H9 (cell line): Measurements from ENCODE around the gene CCDC141. TPM values are rescaled to one million over a fixed set of nuclear protein-coding genes. Genes with fewer than 3 reads are reported as not detected.

Source experiments
- DNase-seq: peaks from one replicate; pipeline ENCODE4 v3.0.0-alpha.2; 2017
- H2AFZ ChIP-seq: one replicate; pipeline ENCODE4 v1.6.1; 2013; ENCODE audit warnings: mild to moderate bottlenecking, low read length, control low read depth, moderate library complexity
- H2AK5ac ChIP-seq: 2 replicates; pipeline ENCODE4 v1.6.1; 2013; ENCODE audit warnings: low read length, control low read depth, mixed read lengths; ENCODE audit not compliant: insufficient read length
- H2BK120ac ChIP-seq: one replicate; pipeline ENCODE4 v1.6.1; 2013; ENCODE audit warnings: low read depth, mild to moderate bottlenecking, low read length, control low read depth, inconsistent platforms; ENCODE audit not compliant: poor library complexity, severe bottlenecking
- H2BK12ac ChIP-seq: 2 replicates; pipeline ENCODE4 v1.6.1; 2013; ENCODE audit warnings: low read length, control low read depth, mixed read lengths, low read depth; ENCODE audit not compliant: insufficient read length
- H2BK15ac ChIP-seq: 2 replicates; pipeline ENCODE4 v1.6.1; 2013; ENCODE audit warnings: low read depth, low read length, control low read depth
- H2BK20ac ChIP-seq: one replicate; pipeline ENCODE4 v1.6.1; 2013; ENCODE audit warnings: low read depth, mild to moderate bottlenecking, low read length, control low read depth, inconsistent platforms; ENCODE audit not compliant: poor library complexity, severe bottlenecking
- H2BK5ac ChIP-seq: 2 replicates; pipeline ENCODE4 v1.6.1; 2013; ENCODE audit warnings: low read length, control low read depth, mixed read lengths; ENCODE audit not compliant: insufficient read length
- H3K14ac ChIP-seq: 2 replicates; pipeline ENCODE4 v1.6.1; 2013; ENCODE audit warnings: low read length, control low read depth; ENCODE audit not compliant: insufficient read depth
- H3K18ac ChIP-seq: 2 replicates; pipeline ENCODE4 v1.6.1; 2013; ENCODE audit warnings: low read depth, mild to moderate bottlenecking, mixed read lengths, low read length, control low read depth; ENCODE audit not compliant: insufficient read length
- H3K23ac ChIP-seq: 2 replicates; pipeline ENCODE4 v1.6.1; 2013; ENCODE audit warnings: low read length, control low read depth, mixed read lengths, low read depth; ENCODE audit not compliant: insufficient read length
- H3K23me2 ChIP-seq: 2 replicates; pipeline ENCODE4 v1.6.1; 2013; ENCODE audit warnings: low read depth, mild to moderate bottlenecking, mixed read lengths, low read length, control low read depth; ENCODE audit not compliant: insufficient read length, poor library complexity, severe bottlenecking
- H3K27ac ChIP-seq: 2 replicates; pipeline ENCODE4 v1.5.1; 2013; ENCODE audit warnings: low read length, control low read depth, mixed read lengths, low read depth; ENCODE audit not compliant: insufficient read length
- H3K27me3 ChIP-seq: 2 replicates; pipeline ENCODE4 v1.6.1; 2013; ENCODE audit warnings: low read length, control low read depth, inconsistent platforms; ENCODE audit not compliant: insufficient read depth
- H3K4ac ChIP-seq: 2 replicates; pipeline ENCODE4 v1.6.1; 2013; ENCODE audit warnings: low read depth, mild to moderate bottlenecking, control low read depth, inconsistent platforms, low read length, moderate library complexity
- H3K4me1 ChIP-seq: 2 replicates; pipeline ENCODE4 v1.6.1; 2013; ENCODE audit warnings: low read length, control low read depth, inconsistent platforms; ENCODE audit not compliant: insufficient read depth
- H3K4me2 ChIP-seq: 2 replicates; pipeline ENCODE4 v1.6.1; 2013; ENCODE audit warnings: low read length, control low read depth, mixed read lengths; ENCODE audit not compliant: insufficient read length, insufficient read depth
- H3K56ac ChIP-seq: 2 replicates; pipeline ENCODE4 v1.6.1; 2013; ENCODE audit warnings: low read depth, mild to moderate bottlenecking, mixed read lengths, low read length, control low read depth; ENCODE audit not compliant: insufficient read length
- H3K79me1 ChIP-seq: 2 replicates; pipeline ENCODE4 v1.6.1; 2013; ENCODE audit warnings: low read depth, mild to moderate bottlenecking, moderate library complexity, low read length, control low read depth, inconsistent platforms; ENCODE audit not compliant: insufficient read depth, poor library complexity, severe bottlenecking
- H3K79me2 ChIP-seq: 2 replicates; pipeline ENCODE4 v1.6.1; 2013; ENCODE audit warnings: low read length, control low read depth, inconsistent platforms; ENCODE audit not compliant: insufficient read depth
- H3K9ac ChIP-seq: 2 replicates; pipeline ENCODE4 v1.6.1; 2013; ENCODE audit warnings: low read length, control low read depth, mixed read lengths; ENCODE audit not compliant: insufficient read length; ENCODE audit errors: extremely low read depth
- H3K9me3 ChIP-seq: one replicate; pipeline ENCODE4 v1.6.1; 2013; ENCODE audit warnings: low read depth, low read length, inconsistent platforms; ENCODE audit not compliant: control insufficient read depth
- H3T11ph ChIP-seq: one replicate; pipeline ENCODE4 v1.6.1; 2013; ENCODE audit warnings: mild to moderate bottlenecking, low read length, control low read depth, inconsistent platforms
- H4K20me1 ChIP-seq: one replicate; pipeline ENCODE4 v1.6.1; 2013; ENCODE audit not compliant: control insufficient read depth, insufficient read length, insufficient read depth
- H4K5ac ChIP-seq: 2 replicates; pipeline ENCODE4 v1.6.1; 2013; ENCODE audit warnings: low read depth, mild to moderate bottlenecking, mixed read lengths, low read length, control low read depth; ENCODE audit not compliant: insufficient read length
- H4K8ac ChIP-seq: replicated peaks from 2 replicates; pipeline ENCODE4 v1.6.1; 2013; ENCODE audit warnings: low read length, control low read depth, mixed read lengths, low read depth; ENCODE audit not compliant: insufficient read length
- H4K91ac ChIP-seq: 2 replicates; pipeline ENCODE4 v1.6.1; 2013; ENCODE audit warnings: low read depth, mild to moderate bottlenecking, moderate library complexity, mixed read lengths, low read length, control low read depth; ENCODE audit not compliant: insufficient read length
- H3K27ac Mint-ChIP-seq, 3 experiments: 2 replicates in 2 of 3; 3 replicates in 1 of 3; pipeline ENCODE4 v1.8.0; 2020 to 2021; ENCODE audit warnings: mixed read lengths in 3 of 3, mild to moderate bottlenecking in 1 of 3, moderate library complexity in 1 of 3
- H3K27me3 Mint-ChIP-seq: 2 replicates; pipeline ENCODE4 v1.8.0; 2021; ENCODE audit warnings: low read depth, mild to moderate bottlenecking, moderate library complexity, mixed read lengths
- H3K36me3 Mint-ChIP-seq, 3 experiments: 2 replicates in 2 of 3; 3 replicates in 1 of 3; pipeline ENCODE4 v1.8.0; 2020 to 2021; ENCODE audit warnings: low read depth in 3 of 3, mixed read lengths in 3 of 3; ENCODE audit not compliant: insufficient read depth in 1 of 3
- H3K4me1 Mint-ChIP-seq, 2 experiments: 2 replicates each; pipeline ENCODE4 v1.8.0; 2020; ENCODE audit warnings: mixed read lengths in 2 of 2
- H3K4me3 Mint-ChIP-seq, 2 experiments: 2 replicates in 1 of 2; 3 replicates in 1 of 2; pipeline ENCODE4 v1.8.0; 2020 to 2021; ENCODE audit warnings: mild to moderate bottlenecking in 2 of 2, mixed read lengths in 2 of 2, moderate library complexity in 1 of 2
- H3K9me3 Mint-ChIP-seq, 2 experiments: 2 replicates in 1 of 2; 3 replicates in 1 of 2; pipeline ENCODE4 v1.8.0; 2020; ENCODE audit warnings: mild to moderate bottlenecking in 2 of 2, mixed read lengths in 2 of 2, moderate library complexity in 1 of 2
- WGBS: extraction: QIAGEN DNeasy Blood & Tissue Kit; methylation state at CpG from one replicate; pipeline ENCODE4 v1.1.7; 2013; ENCODE audit warnings: missing lambda C conversion rate, low lambda C conversion rate, mixed read lengths; ENCODE audit not compliant: insufficient read length; ENCODE audit errors: extremely low coverage; 5-methylcytosine and 5-hydroxymethylcytosine counted together
- total RNA-seq: library from RNA; stranded (reverse); gene quantifications from 2 replicates; pipeline ENCODE4 v1.2.1, GENCODE V29; 2021
- TF ChIP-seq, protein P1 (sequence below): fragments of 200-600 bp; sonication (generic); conservative IDR thresholded peaks from 3 replicates; pipeline ENCODE4 v1.8.0; 2021; ENCODE audit warnings: antibody characterized with exemption, mild to moderate bottlenecking

The CCDC141 gene
- total RNA-seq, 1 experiment from 2014 or later, result 1.0 TPM

DNA sequence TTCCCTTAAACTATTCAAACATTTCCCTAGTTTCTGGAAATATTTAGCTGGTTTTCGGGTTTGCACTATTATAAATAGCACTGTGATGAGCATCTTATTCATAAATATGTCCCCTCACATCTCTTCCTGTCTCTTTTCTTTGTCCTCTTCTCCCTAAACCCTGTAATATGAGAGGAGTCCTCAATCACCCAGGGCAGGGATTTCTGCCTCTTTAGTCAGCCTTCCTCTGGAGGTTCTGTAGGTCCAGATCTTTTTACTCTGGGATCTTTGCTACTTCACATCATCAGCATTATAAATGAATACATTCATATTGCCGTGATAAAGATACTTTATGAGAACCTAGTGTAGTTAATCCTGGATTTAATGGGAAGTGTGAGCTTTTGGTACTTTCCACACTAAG lies 154.8 kb downstream of the CCDC141 start:
- H3K14ac ChIP-seq, result no peak overlapping the region
- H3K56ac ChIP-seq, result no peak overlapping the region
- no peaks in the 10 kb centered on the region for H3K79me1 ChIP-seq
- H2AK5ac ChIP-seq, result no peak overlapping the region
- no peak overlapping the region for H4K8ac ChIP-seq
- no peak overlapping the region for H4K5ac ChIP-seq
- H3K27ac Mint-ChIP-seq, result no peak overlapping the region; a peak in 2 of 7 replicates
- no peaks in the 10 kb centered on the region for H4K20me1 ChIP-seq
- H3K23ac ChIP-seq, result no peak overlapping the region
- no peaks in the 10 kb centered on the region for H3K27me3 ChIP-seq
- no peak overlapping the region for H3K18ac ChIP-seq
- H3K27ac ChIP-seq, result no peak overlapping the region
- H3K9ac ChIP-seq, result no peak overlapping the region
- H2BK120ac ChIP-seq, result no peak overlapping the region
- TF ChIP-seq, protein P1, sequence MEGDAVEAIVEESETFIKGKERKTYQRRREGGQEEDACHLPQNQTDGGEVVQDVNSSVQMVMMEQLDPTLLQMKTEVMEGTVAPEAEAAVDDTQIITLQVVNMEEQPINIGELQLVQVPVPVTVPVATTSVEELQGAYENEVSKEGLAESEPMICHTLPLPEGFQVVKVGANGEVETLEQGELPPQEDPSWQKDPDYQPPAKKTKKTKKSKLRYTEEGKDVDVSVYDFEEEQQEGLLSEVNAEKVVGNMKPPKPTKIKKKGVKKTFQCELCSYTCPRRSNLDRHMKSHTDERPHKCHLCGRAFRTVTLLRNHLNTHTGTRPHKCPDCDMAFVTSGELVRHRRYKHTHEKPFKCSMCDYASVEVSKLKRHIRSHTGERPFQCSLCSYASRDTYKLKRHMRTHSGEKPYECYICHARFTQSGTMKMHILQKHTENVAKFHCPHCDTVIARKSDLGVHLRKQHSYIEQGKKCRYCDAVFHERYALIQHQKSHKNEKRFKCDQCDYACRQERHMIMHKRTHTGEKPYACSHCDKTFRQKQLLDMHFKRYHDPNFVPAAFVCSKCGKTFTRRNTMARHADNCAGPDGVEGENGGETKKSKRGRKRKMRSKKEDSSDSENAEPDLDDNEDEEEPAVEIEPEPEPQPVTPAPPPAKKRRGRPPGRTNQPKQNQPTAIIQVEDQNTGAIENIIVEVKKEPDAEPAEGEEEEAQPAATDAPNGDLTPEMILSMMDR, result no peak
- H3K36me3 Mint-ChIP-seq, result no peaks in the 10 kb centered on the region
- H2BK20ac ChIP-seq, result no peak overlapping the region
- no peaks in the 10 kb centered on the region for H3K23me2 ChIP-seq
- H2BK15ac ChIP-seq, result no peak overlapping the region
- H3K9me3 Mint-ChIP-seq, result no peaks in the 10 kb centered on the region
- H3K4ac ChIP-seq, result no peak overlapping the region
- H3K9me3 ChIP-seq, result no peaks in the 10 kb centered on the region
- no peak overlapping the region for H3K4me2 ChIP-seq
- H3K4me1 ChIP-seq, result no peaks in the 10 kb centered on the region
- H2BK5ac ChIP-seq, result no peak overlapping the region
- no CpG with 5 or more reads among the region's 2 CpGs for WGBS
- H4K91ac ChIP-seq, result no peak overlapping the region
- H2BK12ac ChIP-seq, result no peak overlapping the region
- H3K4me3 Mint-ChIP-seq, result no peak overlapping the region
- H3K79me2 ChIP-seq, result no peaks in the 10 kb centered on the region
- no peaks in the 10 kb centered on the region for H3K27me3 Mint-ChIP-seq
- H2AFZ ChIP-seq, result no peak overlapping the region
- H3K4me1 Mint-ChIP-seq, result peaks cover 0 to 8% of the 10 kb centered on the region in 2 experiments; a peak in 3 of 4 replicates
- H3T11ph ChIP-seq, result no peak overlapping the region
- no peak for DNase-seq
